ENCODE measurements around the gene COL4A1. TPM values are rescaled to one million over a fixed set of nuclear protein-coding genes. Genes with fewer than 3 reads are reported as not detected.

COL4A1 gene
- total RNA-seq, 4 donors from 2014 or later = 989 to 1,633 (median 1,298) TPM

DNA sequence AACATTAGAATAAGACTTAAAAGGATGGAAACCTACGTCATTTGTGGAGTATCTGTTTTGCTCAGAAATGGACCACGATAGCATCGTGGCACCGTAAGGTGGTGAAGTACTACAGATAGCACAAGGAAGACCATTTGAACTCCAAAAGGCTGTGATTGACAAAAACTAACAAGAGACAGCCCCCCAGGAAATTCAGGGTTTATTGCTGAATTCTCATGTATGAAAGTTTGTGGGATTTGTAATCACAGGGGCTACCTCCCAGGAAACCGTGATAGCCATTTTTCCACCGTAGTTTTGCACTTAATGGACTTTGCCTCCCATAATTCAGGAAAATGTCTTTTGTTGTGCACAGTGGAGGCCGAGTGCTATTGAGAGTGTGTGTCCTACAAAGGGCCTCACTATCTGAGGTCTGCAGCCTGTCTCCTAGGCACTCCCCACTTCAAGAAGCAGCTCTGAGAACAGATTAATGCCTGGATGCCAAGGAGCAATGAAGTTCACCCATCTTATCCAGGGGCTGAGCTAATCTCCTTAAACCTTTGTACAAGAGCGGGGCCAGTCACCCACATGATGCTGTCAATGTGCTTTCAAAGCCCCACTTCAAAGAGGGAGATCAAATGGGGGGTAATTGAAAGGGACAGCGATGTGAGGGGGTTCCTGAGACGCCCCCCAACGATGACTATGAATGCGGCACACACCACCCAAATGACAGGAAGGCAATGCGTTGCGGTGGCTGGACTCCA is 182.6 kb downstream of the COL4A1 start:
- TF ChIP-seq, protein P1, sequence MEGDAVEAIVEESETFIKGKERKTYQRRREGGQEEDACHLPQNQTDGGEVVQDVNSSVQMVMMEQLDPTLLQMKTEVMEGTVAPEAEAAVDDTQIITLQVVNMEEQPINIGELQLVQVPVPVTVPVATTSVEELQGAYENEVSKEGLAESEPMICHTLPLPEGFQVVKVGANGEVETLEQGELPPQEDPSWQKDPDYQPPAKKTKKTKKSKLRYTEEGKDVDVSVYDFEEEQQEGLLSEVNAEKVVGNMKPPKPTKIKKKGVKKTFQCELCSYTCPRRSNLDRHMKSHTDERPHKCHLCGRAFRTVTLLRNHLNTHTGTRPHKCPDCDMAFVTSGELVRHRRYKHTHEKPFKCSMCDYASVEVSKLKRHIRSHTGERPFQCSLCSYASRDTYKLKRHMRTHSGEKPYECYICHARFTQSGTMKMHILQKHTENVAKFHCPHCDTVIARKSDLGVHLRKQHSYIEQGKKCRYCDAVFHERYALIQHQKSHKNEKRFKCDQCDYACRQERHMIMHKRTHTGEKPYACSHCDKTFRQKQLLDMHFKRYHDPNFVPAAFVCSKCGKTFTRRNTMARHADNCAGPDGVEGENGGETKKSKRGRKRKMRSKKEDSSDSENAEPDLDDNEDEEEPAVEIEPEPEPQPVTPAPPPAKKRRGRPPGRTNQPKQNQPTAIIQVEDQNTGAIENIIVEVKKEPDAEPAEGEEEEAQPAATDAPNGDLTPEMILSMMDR (IDR thresholded peaks at IDR 0.05; ENCODE audit: low read depth) = no peak

DNA sequence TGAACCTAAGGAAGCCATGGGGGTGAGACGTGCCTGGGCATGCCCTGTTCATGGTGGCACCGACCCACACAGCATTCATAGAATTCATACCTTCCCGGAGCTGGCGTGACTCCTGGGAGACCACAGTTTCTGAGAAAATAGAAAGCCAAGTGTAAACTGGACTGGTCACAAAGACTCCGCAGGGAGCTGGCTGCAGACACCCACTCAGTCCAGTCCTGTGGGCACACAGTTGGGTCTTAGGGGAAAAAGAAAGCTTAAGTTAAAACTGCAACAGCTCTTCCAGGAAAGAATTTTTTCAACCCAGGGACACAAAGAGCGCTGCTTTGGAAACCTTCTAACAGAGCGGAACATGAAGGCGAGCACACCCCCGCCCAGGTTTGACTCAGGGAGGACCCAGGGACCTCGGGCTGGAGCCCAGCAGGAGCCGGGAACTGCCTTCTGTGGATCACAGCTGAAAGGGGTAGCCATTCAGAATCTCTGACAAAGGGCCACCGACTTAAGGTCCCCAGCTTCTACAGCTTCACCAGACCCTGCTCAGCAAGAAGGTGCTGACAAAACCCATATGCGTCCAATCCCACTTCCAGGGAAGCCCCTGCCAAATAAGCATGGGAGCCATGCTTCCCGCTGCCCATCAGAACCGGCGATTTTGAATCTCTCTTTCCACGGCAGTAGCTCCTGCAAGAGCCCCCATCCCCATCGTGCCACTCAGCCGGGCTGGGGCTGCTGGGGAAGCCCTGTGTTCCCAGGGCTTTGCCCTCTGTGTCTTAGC is 183.7 kb downstream of the COL4A1 start:
- TF ChIP-seq, protein P1 (IDR thresholded peaks at IDR 0.05; ENCODE audit: low read depth) = no peak

DNA sequence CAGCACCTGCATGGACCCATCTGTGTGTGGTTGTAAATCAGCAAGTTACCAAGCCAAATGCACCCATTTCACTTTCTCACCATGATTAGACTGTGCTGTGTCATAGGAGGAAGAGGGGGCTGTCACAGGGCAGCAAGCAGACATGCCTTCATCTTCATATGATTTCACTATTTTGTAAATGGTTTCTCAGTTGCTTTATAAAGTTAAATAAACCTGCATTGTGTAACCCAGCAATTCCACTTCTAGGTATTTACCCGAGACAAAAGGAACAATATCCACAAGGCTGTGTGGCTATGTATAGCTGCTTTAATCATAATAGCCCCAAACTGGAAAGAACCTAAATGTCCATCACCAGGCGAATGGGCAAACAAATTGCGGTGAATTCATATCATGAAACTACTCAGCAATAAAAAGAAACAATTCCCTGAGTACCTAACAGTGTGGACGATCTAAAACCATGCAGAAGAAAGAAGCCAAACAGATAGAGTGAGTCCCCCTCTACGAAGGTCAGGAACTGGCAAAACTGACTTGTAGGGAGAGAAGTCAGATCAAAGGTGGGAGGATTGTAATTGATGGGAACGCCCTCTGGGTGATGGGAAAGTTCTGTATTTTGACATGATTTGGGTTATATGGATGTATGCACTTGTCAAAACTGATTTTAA is 185.4 kb downstream of the COL4A1 start:
- TF ChIP-seq, protein P1 (IDR thresholded peaks at IDR 0.05; ENCODE audit: low read depth) = no peak

DNA sequence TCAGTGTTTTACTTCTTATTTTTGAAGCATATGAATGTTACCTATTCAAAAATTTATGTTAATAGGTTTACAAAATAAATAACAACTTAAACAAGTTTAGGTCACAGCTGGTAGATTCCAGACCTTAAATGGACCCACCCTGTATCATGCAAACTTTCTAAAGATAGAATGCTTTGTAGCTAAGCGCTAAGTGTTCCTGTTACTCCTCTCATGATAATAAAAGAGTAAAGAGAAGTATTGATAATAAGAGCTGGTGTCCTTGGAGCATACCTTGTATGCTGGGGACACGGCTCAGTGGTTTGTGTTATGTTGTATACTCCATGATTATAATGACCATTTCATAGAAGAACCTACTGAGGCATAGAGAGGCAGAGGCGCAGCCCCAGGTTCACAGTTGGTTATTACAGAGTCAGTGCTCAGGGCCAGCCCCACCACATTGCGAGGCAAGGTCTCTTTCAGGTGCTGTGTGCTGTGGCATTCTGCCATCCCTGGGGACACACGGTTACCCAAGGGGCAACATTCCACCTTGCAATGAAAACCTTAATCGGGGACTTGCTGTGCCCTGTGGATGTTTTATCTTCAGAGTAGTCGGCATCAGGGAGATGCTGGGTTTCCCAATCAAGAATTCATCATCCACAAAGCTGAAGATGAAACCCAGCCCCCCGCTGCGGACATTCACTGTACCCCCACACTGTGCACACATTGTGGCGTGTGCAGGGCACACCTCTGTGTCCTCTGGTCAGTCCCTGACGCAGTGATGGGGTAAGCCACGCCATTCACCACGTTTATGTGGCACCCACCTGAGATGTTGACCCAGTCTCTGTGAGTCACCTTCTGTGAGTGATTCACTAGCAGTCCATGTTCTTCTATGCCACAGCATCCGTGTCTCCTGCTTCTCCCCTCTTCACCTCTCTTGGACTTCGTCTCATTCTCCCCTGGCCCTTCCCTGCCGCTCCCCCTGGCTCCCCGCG is 186.7 kb downstream of the COL4A1 start:
- TF ChIP-seq, protein P1 (IDR thresholded peaks at IDR 0.05; ENCODE audit: low read depth) = no peak

DNA sequence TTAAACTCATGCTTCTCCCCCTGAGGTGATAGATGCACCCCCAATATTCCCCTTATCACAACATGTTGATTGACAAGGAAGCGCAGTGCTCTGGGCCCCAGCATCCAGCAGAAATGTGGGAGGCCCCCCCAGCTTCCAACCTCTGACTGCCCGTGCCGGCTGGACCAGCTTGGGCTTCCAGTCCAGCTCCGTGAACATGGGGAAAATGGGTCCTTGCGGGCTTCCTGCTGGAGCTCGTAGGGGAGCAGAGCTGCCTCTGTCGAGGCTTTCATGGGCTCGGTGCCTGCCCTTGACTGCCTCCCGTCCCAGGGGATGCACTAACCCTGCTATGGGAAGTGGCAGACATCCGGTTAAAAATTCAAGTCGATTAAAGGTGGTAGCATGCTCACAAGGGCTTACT is 188.9 kb downstream of the COL4A1 start:
- TF ChIP-seq, protein P1 (IDR thresholded peaks at IDR 0.05; ENCODE audit: low read depth) = no peak

DNA sequence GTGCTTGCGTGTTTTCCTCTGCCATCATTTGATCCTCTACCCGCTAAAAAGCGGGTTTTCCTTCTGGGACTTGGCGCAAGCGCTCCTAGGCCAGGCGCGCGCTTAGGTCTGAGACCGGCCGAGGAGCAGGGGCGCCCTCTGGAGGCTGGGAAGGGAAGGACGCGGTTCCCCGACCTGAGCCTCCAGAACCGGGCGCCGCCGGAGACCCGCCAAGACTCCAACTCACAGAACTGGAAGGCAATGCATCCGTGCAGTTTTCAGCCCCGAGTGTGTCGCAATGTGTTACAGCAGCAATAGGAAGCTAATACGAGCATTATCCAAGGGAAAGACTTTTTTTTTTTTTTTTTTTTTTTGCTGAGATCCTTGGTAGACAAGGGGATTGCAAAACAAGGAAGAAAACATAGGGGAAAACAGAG is 190.9 kb downstream of the COL4A1 start:
- TF ChIP-seq, protein P1 (IDR thresholded peaks at IDR 0.05; ENCODE audit: low read depth) = no peak

All from subcutaneous adipose tissue (tissue), 4 donors.